Stimulated activated naive CD4-positive, alpha-beta T cell treated with Interleukin-2 at 50 U/mL for 16 hours (primary cell): ENCODE measurements around the gene ADCY7.

Experiments
- DNase-seq: peaks from one replicate; lab custom pipeline; 2025; lab: John Stamatoyannopoulos, UW

The ADCY7 gene

DNA sequence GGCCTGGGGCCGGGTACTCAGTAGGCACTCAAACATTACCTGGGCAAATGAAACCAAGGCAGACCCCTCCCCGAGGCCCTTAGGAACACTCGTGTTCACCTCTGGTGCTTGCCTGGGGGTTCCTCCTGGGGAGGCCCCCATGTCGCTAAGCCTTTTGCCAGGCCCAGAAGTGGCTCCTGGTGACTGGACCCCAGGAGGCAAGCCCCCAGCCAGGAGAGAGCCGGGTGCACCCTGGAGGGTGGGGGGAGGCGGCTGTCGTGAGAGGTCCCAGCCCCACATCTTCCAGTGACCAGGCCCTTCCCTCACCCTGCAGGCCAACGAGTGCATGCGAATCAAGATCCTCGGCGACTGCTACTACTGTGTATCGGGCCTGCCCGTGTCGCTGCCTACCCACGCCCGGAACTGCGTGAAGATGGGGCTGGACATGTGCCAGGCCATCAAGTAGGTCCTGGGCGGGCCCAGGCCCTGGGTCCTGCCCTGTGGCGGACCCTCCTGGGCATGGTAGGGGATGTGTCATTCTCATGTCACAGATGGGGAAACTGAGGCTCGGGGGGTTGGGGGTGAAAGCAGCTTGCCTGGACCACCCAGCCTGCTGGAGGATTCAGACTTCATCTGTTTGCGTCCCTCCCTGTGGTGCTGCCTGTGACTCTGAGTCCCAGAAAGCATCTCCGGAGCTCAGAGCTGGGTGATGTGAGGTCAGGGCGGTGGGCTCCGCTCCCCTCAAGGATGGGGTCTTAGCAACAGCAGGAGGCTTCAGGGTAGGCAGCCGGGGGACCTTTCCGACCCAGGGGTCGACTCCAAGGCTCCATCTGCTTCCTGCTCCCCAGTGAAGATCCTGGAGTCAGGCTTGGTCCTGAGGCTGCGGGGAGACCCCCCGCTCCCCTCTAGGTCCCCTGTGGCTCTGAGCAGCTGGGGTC, 32.5 kb downstream of the ADCY7 start:
- no peak for DNase-seq

DNA sequence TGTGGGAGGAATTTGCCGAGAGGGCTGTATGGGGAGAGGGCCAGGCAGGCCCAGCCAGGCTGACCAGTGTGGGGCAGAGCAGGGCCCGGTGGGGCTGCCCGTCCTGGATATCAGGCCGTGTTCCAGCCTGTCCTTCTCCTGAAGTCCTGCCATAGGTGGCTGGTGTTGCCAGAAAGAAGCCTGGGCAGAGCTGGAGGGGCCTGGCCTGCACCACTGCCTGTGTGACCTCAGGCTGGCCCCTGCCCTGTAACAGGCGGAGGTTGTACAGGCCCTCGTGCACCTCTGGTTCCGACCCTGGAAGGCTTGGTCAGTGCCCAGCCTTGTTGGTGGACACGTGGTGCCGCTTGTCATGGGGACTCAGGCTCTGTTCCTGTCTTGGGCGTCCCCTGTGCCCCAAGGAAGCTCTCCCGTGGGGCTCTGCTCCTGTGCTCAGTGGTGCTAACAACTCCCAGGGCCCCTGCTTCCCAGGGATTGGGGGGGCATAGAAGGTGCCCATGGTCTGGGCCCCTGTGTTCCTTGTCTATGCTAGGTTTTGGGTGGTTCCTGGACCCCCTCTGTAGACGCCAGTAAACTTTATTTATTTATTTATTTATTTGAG, 33.3 kb downstream of the ADCY7 start:
- no peak for DNase-seq

DNA sequence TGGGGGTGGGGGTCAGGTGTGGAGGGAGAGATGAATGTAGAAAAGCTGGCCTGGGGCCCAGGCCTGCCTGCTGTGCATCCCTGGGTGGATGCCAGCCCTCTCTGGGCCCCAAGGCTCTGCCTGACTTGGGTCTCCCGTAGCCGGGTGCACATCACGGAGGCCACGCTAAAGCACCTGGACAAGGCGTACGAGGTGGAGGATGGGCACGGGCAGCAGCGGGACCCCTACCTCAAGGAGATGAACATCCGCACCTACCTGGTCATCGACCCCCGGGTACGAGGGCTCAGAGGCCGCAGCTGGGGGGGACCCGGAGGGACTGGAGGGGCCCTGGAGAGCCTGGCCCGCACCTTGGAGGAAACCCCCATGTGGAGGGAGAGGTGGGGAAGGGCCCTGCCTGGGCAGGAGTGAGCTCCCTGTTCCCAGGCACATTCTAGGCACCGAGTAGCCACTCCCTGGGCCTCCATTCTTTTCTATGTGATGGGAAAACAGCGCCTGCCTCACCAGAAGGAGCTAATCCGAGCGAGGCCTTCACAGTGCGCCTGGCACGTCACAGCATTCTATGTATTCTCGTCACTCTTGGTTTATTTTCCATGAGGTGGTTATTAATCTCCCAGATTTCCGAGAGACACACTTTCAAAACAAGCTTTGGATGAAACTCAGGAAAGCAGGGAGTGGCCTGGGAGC, 34.7 kb downstream of the ADCY7 start:
- DNase-seq = no peak

DNA sequence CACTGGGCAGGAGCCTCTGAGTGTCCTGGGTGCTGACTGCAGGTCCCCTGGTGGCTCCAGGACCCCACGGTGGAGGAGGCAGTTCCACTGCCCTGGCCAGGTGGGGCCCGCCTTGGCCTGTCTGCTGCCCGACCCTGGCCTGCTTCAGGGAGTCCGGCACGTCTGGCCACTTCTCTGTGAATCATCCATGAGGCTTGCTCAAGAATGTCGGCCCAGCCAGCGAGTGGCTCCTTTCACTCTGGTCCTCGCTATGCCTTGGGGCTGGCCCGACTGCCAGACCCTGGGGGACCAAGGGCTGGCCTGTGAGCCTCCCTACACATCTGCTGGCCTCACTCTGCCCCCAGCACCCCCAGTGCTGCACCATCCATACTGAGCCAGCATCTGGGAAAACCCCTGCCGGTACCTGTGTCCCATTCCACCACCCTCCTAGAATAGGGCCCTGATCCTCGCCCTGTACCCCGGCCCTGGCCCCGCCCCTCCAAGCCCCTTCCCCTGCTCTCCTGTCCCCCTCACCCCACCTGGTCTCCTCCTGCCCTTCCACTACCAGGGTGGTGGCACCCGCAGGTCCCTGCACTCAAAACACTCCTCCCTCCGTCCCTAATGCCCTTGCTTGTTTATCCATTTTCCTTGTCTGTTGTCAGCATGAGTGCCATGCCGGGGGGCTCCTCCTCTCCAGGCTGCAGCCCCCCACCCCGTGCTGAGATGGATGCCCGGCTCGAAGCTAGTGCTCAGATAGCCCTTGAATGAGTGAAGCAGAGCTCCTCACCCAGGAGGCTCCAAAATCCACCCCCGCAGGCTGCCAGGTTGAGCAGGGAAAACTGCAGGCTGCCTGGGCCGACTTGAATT, 35.5 kb downstream of the ADCY7 start:
- DNase-seq = no peak

DNA sequence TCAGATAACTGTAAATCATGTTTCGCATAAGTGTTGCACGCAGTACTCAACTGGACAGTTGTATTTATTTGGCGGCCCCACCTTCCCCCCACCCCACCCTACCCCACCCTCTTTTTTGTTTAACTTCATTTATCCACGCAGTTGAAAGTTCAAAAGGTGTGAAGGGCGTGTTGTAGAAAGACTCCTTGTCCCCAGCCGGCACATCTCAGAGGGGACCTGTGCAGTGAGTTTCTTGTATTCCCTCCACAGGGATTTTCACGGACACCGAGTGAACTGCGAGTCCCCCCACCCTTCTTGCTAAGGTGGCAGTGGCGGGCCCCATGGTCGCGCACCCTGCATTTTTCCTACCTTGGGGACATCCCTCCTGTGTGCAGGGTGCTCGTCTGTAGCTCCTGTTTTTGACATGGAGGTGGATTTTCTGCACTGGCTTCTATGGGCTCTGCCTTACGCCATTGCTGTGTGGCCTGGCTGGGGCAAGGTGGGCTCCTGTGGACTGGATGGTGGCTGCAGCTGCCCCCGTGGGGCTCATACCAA, 36.2 kb downstream of the ADCY7 start:
- DNase-seq = no peak

DNA sequence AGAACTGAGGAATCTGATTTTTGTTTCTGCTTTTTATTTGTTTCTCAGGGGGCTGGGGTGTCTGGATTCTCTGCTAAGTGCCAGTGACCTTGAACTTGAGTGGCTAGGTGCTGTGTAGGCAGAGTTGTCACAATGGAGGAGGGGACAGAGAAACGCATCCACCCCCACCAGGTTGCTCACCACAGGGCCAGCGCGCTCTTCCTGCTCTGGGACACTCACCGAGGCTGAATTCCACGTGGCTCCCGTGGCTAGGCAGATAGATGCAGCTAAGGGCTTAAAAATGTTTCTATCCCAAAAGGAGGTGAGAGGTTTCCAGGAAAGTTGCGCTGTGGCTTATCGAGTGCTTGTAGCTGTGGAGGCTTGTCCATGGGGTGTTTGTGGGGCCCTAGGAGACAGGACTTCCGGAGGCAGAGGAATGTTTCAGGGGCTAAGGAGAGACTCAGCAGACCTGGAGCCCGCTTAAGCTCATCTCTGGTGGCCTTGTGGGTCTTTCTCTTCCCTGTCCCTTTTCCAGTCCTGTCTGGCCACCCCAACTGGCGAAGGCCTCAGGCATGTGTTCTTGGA, 36.8 kb downstream of the ADCY7 start:
- DNase-seq = no peak

DNA sequence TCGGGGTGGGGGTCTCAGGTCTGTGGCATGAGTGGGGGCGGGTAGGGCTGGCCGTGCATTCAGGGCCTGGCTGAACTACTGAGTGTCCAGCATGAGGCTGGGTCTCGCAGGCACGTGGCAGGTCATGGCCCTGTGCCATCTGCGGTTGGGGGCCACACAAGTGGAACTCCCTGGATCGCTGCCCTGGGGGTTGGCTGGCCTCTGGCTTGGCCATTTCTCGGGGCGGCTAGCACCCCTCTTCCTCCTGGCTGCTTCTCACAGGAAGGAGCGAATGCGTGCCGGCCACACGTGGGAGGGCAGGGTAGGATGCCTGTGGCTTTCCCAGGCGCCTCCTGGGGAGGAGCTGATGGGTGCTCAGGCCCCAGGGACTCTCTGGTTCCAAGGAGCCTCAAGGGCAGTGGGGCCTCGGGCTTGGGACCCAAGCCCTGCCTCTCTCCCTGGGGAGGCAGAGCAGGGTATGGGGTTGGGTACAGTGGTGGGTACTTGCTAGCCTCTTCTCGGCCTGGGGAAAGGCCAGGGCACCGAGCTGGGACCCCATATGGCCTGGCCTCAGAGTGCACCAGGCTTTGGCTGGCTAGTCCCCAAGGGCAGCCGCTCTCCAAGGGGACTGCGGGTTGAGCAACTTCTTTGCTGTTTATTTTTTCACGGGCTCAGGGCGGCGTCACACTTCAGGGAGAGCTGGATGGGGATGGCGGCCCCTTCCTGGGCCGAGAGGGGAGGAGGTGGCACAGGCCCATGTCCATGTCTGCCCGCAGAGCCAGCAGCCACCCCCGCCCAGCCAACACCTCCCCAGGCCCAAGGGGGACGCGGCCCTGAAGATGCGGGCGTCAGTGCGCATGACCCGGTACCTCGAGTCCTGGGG, 37.5 kb downstream of the ADCY7 start:
- DNase-seq = no peak

DNA sequence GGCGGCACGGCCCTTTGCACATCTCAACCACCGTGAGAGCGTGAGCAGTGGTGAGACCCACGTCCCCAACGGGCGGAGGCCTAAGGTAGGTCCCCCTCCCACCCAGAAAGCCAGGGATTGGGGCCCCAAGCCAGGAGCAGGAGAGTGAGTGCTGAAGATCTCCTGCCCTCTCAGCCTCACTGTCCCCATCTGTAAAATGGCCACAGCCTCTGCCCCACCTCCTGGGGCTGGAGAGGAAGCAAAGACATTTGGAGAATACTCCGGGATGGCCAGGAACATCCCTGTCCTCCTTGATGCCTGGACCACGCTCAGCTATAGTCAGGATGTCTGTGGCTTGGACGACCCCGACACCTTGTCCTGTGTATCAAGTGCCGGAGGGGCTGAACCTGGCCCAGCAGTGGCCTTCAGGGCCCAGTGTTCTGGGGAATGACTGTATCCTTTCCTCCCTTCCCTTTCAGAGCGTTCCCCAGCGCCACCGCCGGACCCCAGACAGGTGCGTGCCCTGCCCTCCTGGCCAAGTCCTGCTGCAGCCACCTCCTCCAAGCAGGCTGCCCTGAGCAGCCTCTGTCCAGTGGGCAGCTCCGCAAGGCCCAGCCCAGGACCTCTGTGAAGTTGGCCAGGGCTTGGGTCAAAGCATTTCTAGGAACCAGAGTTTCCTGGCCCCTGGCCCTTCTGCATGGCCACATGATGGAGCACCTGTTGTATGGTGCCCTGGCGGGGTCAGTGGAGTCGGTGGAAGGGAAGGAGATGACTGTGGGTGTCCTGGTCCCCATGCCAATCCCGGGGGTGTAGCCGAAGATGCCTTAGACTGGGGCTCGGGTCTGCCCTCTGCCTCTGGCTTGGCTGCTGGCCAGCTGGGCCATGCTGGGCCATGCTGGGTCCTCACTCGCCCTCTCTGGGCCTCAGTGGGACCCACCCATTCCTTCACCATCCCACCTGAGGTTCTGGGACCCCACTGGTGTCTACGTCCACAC, 38.4 kb downstream of the ADCY7 start:
- DNase-seq = no peak

DNA sequence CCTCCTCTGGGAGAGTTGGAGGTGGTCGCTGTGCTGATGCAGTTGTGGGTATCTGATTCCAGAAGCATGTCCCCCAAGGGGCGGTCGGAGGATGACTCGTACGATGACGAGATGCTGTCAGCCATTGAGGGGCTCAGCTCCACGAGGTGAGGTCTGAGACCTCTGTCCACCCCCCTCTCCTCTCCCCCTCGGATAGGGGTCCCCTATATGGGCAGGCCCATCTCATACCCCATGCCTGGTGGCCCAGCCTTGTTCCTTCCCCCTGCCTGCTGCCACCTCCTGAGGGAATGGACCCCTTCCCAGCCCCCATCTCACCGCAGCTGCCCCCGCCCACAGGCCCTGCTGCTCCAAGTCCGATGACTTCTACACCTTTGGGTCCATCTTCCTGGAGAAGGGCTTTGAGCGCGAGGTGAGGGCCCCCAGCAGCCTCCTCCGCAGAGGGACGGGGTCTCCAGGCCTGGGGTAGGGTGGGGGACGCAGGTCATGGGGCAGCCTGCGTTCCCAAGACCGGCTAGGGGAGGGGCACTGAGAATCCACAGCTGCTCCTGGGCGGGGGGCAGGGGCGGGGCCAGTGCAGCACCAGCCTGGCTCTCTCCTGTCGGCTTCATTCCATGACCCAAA, 39.2 kb downstream of the ADCY7 start:
- DNase-seq = no peak

DNA sequence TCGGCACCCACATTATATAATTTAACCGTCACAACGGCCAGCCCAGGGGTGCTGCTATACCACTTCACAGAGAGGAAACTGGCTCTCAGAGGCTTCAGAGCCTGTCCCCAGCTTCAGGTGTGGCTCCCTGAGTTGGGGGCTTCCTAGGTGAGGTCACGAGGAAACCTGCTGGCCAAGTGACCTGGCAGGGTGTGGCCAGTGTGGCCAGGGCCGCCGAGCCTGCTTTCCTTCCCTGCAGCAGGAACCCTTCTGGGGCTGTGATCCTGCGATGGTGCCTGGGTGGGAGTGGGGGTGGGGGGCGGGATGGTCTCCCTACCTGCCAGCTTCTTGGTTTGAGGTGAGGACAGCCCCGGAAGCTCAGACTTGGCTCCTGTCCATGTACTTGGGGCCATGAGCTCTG, 39.9 kb downstream of the ADCY7 start:
- no peak for DNase-seq

DNA sequence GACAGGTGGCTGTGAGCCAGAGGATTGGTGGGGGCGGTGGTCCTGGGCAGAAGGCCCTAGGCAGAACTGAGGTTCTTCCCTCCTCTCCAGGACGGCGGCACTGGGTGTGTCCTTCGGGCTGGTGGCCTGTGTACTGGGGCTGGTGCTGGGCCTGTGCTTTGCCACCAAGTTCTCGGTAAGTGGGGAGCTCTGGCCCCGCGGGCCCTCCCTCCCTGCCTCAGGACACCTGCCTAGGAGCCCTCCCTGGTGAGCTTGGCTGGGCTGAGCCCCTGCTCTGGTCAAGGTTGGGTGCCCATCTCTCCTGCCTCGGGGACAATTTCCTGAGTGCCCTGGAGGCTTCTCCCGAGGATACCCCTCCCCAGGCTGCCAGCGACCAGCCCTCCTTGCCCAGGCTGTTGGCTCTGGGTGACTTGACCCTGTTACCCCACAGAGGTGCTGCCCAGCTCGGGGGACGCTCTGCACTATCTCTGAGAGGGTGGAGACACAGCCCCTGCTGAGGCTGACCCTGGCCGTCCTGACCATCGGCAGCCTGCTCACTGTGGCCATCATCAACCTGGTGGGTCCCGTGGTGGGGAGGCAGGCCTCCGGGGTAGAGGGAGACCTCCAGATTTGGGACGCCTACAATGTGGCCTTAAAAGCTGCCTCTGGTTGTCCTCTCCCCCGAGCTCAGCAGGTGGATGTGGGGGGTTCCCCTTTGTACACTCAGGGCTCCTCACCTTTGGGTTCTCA, 42.0 kb downstream of the ADCY7 start:
- DNase-seq = no peak

DNA sequence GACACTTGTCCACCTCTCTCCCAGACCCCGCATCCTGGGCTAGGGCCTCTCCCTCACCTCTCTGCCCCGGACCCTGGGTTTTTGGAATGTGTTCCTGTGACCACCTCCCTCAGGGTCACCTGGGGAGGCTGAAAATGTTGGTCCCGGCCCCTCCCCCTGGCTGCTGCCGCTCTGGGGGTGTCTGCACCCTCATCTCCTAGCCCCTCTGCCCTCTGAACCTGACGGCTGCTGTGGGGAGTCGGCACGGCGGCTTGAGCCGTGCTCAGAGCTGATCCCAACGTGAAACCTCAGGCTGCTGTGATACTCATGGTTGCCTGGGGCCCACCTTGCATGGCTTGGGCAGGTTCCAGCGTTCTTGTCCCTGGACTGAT, 42.8 kb downstream of the ADCY7 start:
- no peak for DNase-seq

DNA sequence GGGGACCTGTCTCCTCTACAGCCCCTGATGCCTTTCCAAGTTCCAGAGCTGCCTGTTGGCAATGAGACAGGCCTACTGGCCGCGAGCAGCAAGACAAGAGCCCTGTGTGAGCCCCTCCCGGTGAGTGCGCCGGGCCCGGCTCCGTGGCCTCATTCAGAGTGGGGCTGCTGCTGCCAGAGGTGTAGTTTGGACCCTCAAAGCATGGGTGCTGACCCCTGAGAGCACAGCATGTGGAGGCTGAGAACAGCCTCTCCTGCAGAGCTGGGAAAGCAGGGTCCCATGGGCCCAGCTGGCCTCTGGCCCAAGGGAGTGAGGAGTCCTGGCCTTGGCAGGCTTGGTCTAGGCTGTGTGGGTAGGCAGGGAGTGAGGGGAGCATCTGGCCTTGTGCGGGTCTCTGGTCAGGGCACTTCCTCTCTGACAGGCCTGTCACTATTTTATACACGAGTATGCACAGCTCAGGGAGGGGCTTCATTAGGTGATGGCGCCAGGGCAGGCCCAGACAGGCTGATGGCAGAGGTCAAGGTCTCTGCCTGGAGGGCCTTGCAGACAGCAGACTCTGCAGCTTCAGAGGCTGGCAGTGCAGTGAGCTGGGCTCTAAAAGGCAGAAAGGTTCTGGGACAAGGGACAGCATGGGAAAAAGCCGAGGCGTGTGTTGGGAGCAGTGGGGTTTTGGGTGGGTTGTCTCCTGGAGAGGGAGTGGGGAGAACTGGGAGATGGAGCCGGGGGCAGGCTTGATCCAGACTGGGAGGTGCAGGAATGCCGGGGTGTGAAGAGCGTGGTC, 43.4 kb downstream of the ADCY7 start:
- no peak for DNase-seq

DNA sequence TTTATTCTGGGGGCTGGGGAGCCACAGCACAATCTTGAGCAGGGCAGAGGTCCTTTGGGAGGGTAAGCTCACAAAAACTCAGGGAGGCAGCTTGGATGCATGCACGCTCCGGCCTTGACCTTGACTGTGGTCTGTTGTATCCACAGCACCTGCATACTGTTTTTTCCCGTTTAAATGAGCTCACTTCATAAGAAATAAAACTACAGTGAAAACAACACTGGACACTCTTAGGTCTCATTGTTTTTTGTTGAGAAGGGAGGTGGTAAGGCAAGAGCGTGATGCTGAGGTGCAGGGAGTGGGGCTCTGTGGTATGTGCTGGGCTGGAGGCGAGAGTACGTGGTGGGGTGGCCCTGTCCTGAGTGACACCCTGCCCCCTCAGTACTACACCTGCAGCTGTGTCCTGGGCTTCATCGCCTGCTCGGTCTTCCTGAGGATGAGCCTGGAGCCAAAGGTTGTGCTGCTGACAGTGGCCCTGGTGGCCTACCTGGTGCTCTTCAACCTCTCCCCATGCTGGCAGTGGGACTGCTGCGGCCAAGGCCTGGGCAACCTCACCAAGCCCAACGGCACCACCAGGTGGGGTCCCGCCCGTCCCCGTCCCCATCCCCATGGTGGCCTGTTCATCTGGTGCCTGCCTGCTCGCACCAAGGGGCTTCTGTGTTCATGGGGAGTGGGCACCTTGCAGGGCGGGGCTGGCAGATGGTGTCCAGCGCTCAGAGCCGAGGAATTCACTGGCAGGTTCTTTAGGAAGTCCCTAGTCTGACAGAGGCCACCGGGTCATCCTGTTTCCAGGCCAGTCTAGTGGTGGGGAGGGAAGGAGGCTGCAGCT, 44.2 kb downstream of the ADCY7 start:
- no peak for DNase-seq

DNA sequence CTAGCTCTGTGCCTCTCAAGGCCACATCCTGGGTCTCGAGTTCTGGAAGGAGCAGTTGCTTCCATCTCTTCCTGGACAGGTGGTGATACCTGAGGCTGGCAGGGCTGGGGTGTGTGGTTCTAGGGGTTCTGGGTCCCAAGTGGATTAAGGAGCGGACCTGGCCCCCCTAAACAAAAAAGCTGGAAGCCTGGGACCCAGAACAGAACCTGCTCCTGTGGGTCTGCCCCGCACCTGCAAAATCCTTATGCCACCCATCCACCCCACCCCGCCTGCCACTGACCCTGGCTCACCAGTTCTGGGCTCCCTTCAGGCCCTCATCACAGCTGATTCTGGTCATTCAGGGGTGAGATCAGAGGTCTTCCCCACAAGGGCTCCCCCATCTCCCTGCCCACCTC, 44.8 kb downstream of the ADCY7 start:
- DNase-seq = no peak

DNA sequence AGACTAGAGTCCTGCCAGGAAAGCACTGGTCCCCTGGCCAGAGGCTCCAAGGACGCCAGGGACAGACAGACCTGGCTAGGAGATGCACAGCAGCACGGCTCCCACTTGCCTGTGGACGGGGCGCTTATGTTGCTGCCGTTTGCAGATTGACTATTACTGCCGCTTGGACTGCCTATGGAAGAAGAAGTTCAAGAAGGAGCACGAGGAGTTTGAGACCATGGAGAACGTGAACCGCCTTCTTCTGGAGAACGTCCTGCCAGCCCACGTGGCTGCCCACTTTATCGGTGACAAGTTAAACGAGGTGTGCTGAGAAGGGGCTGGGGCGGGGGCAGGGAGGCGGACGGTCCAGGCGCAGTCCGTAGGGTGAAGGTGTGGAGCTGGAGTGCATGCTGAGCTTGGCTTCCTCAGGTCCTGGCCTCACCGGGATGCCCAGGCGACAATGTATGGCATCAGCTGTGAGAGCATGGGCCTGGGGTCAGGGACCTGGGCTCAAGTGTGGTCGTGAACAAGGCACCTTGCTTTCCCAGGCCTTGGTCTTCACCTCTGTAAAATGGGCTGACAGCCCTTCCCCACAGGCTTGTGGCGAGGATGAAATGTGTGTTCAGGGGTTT, 45.6 kb downstream of the ADCY7 start:
- DNase-seq = no peak
